ENCODE measurements around the gene PPM1E. TPM values are rescaled to one million over a fixed set of nuclear protein-coding genes. Genes with fewer than 3 reads are reported as not detected.
"Not testable (repeated sequence)": the region's sequence is repeated elsewhere in the genome, so short reads cannot be mapped to it uniquely, and the experiment has no call there.

The PPM1E gene
- total RNA-seq, 4 donors from 2014 or later: 0.24 to 3.0 TPM; not detected in 2

DNA sequence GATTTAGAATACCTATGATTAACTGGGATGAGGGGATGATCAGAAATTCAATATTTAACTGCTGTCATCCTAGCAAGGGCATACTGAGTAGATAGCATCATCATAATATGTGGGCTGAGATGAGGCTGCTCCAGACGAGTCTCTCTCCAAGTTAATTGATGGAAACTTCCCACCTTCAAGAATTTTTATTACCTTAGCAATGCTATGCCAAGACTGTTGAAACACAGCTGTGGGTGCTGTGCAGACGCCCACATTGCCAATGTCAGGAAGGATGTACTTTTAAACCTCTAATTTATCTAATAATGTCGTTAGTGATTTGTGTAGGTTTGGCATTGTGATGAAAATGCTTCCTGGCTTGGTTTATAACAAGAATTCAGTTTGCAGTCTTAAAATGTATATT, 180.6 kb downstream of the PPM1E start:
- H3K27me3 ChIP-seq: no peaks in the 10 kb centered on the region
- no peak overlapping the region for H3K27ac ChIP-seq
- DNase-seq: no peak
- no peaks in the 10 kb centered on the region for H3K36me3 ChIP-seq
- H3K4me1 ChIP-seq: no peaks in the 10 kb centered on the region
- H3K4me3 ChIP-seq: no peak overlapping the region
- TF ChIP-seq POLR2A (IDR thresholded peaks at IDR 0.05): no peak
- TF ChIP-seq, protein P1, sequence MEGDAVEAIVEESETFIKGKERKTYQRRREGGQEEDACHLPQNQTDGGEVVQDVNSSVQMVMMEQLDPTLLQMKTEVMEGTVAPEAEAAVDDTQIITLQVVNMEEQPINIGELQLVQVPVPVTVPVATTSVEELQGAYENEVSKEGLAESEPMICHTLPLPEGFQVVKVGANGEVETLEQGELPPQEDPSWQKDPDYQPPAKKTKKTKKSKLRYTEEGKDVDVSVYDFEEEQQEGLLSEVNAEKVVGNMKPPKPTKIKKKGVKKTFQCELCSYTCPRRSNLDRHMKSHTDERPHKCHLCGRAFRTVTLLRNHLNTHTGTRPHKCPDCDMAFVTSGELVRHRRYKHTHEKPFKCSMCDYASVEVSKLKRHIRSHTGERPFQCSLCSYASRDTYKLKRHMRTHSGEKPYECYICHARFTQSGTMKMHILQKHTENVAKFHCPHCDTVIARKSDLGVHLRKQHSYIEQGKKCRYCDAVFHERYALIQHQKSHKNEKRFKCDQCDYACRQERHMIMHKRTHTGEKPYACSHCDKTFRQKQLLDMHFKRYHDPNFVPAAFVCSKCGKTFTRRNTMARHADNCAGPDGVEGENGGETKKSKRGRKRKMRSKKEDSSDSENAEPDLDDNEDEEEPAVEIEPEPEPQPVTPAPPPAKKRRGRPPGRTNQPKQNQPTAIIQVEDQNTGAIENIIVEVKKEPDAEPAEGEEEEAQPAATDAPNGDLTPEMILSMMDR (IDR thresholded peaks at IDR 0.05): no peak
- intact Hi-C loops (cut with DNase I; ENCODE audit: low total_unique reads): no loop called here
- no peaks in the 10 kb centered on the region for H3K9me3 ChIP-seq

DNA sequence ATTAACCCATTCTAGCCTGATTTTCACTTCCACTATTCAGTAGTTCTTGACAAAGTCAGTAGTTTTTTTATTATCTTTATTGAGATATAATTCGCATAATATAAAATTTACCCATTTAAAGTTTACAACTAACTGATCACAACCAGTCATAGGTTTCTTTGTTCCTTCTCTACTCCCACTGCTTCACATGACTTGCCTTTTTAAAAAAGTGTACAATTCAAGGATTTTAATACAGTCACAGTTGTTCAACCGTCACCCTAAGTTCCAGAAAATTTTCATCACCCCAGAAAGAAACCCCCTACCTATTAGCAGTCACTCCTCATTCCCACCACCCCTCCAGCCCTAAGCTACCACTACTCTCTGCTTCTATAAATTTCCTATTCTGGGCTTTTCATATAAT, 188.5 kb downstream of the PPM1E start:
- no peaks in the 10 kb centered on the region for H3K36me3 ChIP-seq
- no peaks in the 10 kb centered on the region for H3K27me3 ChIP-seq
- no peaks in the 10 kb centered on the region for H3K9me3 ChIP-seq
- H3K27ac ChIP-seq: no peak overlapping the region
- DNase-seq: no peak
- H3K4me1 ChIP-seq: no peaks in the 10 kb centered on the region
- TF ChIP-seq, protein P1 (IDR thresholded peaks at IDR 0.05): no peak
- no peak for TF ChIP-seq POLR2A (IDR thresholded peaks at IDR 0.05)
- no peak overlapping the region for H3K4me3 ChIP-seq
- intact Hi-C loops (cut with DNase I; ENCODE audit: low total_unique reads): no loop called here

- Histone ChIP-seq H3K9me3 (peaks cover 0 to 17% of the 10 kb centered on the region in 2 donors), H3K4me3 (no peak overlapping the region), H3K4me1 (no peaks in the 10 kb centered on the region), H3K27ac (no peak overlapping the region), H3K36me3 (no peaks in the 10 kb centered on the region), H3K27me3 (no peaks in the 10 kb centered on the region)
- no peak for DNase-seq
- TF ChIP-seq, protein P1 (IDR thresholded peaks at IDR 0.05): no peak
- no peak for TF ChIP-seq POLR2A (IDR thresholded peaks at IDR 0.05)
- intact Hi-C loops (cut with DNase I; ENCODE audit: low total_unique reads): no loop called here
Measured at GRCh38 chr17:58947411-58947810, 191.8 kb downstream of the PPM1E start.

GRCh38 chr17:58947824-58948223, 192.2 kb downstream of the PPM1E start:
- Histone ChIP-seq H3K4me3 (no peak overlapping the region), H3K27ac (no peak overlapping the region), H3K27me3 (no peaks in the 10 kb centered on the region), H3K36me3 (no peaks in the 10 kb centered on the region), H3K9me3 (peaks cover 0 to 17% of the 10 kb centered on the region in 2 donors), H3K4me1 (no peaks in the 10 kb centered on the region)
- intact Hi-C loops (cut with DNase I; ENCODE audit: low total_unique reads): no loop called here
- TF ChIP-seq POLR2A (IDR thresholded peaks at IDR 0.05): no peak
- TF ChIP-seq, protein P1 (IDR thresholded peaks at IDR 0.05): no peak
- DNase-seq: no peak

DNA sequence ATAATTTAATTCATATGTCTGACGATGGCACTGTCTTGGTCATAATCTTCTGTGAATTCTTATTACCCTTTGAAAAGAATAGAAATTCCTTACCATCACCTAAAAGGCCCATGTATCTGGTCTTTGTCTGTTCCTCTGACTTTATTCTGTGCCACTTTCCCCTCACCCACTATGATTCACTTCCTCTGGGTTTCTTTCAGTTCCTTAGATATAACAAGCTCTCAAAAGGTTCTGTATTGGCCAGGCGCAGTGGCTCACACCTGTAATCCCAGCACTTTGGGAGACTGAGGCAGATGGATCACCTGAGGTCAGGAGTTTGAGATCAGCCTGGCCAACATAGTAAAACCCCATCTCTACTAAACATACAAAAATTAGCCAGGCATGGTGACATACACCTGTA, 198.7 kb downstream of the PPM1E start:
- peaks cover 0 to 17% of the 10 kb centered on the region in 2 donors for H3K9me3 ChIP-seq
- H3K36me3 ChIP-seq; H3K27me3 ChIP-seq; H3K4me1 ChIP-seq; H3K4me3 ChIP-seq; intact Hi-C loops (cut with DNase I; ENCODE audit: low total_unique reads); H3K27ac ChIP-seq; DNase-seq: not testable (repeated sequence)
